ENCODE results near the gene TCP1. TPM values are rescaled to one million over a fixed set of nuclear protein-coding genes. Genes with fewer than 3 reads are reported as not detected.

Gene TCP1
- total RNA-seq, 3 donors from 2014 or later: 139 to 205 (median 170) TPM

GRCh38 chr6:159728531-159728964, 60.9 kb downstream of the TCP1 start:
- Histone ChIP-seq H3K4me1 (ENCODE audit: low read depth) (peaks cover 13% of the 10 kb centered on the region), H3K36me3 (ENCODE audit: low read depth) (no peaks in the 10 kb centered on the region), H3K4me3 (peak overlapping the region; percentile 97), H3K9me3 (no peaks in the 10 kb centered on the region)
- ATAC-seq (no peak), DNase-seq (no peak)
- no peak for TF ChIP-seq CTCF (IDR thresholded peaks at IDR 0.05)
- intact Hi-C loops (cut with DNase I, micrococcal nuclease): loop anchor here (5.0 kb wide), 1 partner anchor 36 kb away; the partner anchor contains the start of gene SOD2 (in 2 of the 2)

Other genes with a start within 250 kb of the TCP1 start
- gene SOD2, start 96.4 kb downstream of the TCP1 start, total RNA-seq: 100 to 1,000 TPM; 286 to 462 (median 400) TPM
- gene WTAP, start 62.1 kb downstream of the TCP1 start, total RNA-seq: 10 to 100 TPM; 81.1 to 85.8 (median 84.4) TPM
- 10 to 100 TPM; 31.3 to 94.1 (median 71.1) TPM for gene ACAT2, start 27.6 kb downstream of the TCP1 start, total RNA-seq
- 10 to 100 TPM; 51.1 to 65.5 (median 62.0) TPM for gene MRPL18, start 865 bp upstream of the TCP1 start, total RNA-seq
- 1 to 10 TPM in 1 of 3 donors, not detected in 2; 1.3 TPM for gene PNLDC1, start 10.7 kb upstream of the TCP1 start, total RNA-seq
- gene MAS1, start 101.4 kb upstream of the TCP1 start, total RNA-seq: not detected
- 100 to 1,000 TPM in 2 of 3 donors, 10 to 100 TPM in 1; 97.7 to 112 (median 101) TPM for gene IGF2R, start 179.5 kb upstream of the TCP1 start, total RNA-seq